SU-DHL-6 (cell line): ENCODE results near the gene RRP15.

Experiments
- H2AFZ ChIP-seq: fragments of 200-600 bp; sonication (generic); 2 replicates; pipeline ENCODE4 v1.6.1; 2014; ENCODE audit warnings: low read depth, mild to moderate bottlenecking, moderate library complexity, mixed read lengths, antibody characterized with exemption, low read length; ENCODE audit not compliant: severe bottlenecking
- H3F3A ChIP-seq: fragments of 200-600 bp; shearing (Covaris generic); 2 replicates; pipeline ENCODE4 v1.6.0; 2016; ENCODE audit warnings: antibody characterized with exemption, mild to moderate bottlenecking; ENCODE audit not compliant: insufficient read depth
- H3K27ac ChIP-seq: fragments of 200-600 bp; sonication (generic); 2 replicates; pipeline ENCODE4 v1.5.1; 2016; ENCODE audit warnings: low read depth, mild to moderate bottlenecking, low read length, moderate library complexity, mixed read lengths
- H3K27me3 ChIP-seq: fragments of 200-600 bp; sonication (generic), shearing (Covaris generic); 2 replicates; pipeline ENCODE4 v1.6.0; 2014; ENCODE audit warnings: mild to moderate bottlenecking, low read length
- H3K36me3 ChIP-seq: fragments of 200-600 bp; sonication (generic); 2 replicates; pipeline ENCODE4 v1.6.1; 2014; ENCODE audit warnings: mild to moderate bottlenecking, low read length, mixed read lengths
- H3K4me2 ChIP-seq: fragments of 300-600, 200-600 bp; shearing (Covaris generic), sonication (generic); 2 replicates; pipeline ENCODE4 v1.6.0; 2014; ENCODE audit warnings: low read length, low read depth, mild to moderate bottlenecking; ENCODE audit not compliant: poor library complexity, severe bottlenecking
- H3K4me3 ChIP-seq: fragments of 200-600 bp; sonication (generic); 2 replicates; pipeline ENCODE4 v1.5.1; 2014; ENCODE audit warnings: antibody characterized with exemption, low read length, mild to moderate bottlenecking, mixed read lengths; ENCODE audit not compliant: insufficient read depth, poor library complexity, severe bottlenecking
- H3K79me2 ChIP-seq: fragments of 200-600 bp; sonication (generic); 2 replicates; pipeline ENCODE4 v1.6.1; 2014; ENCODE audit warnings: mild to moderate bottlenecking, low read length, moderate library complexity; ENCODE audit not compliant: insufficient read depth
- H3K9ac ChIP-seq: fragments of 200-600 bp; sonication (generic); 2 replicates; pipeline ENCODE4 v1.7.0; 2014; ENCODE audit warnings: mild to moderate bottlenecking, low read length
- H3K9me2 ChIP-seq: fragments of 200-600 bp; sonication (generic); replicated peaks from 2 replicates; pipeline ENCODE4 v1.6.1; 2014; ENCODE audit warnings: low read length; ENCODE audit not compliant: insufficient read depth
- H3K9me3 ChIP-seq: fragments of 200-600 bp; sonication (generic); 2 replicates; pipeline ENCODE4 v1.6.1; 2014; ENCODE audit warnings: low read length, mixed read lengths; ENCODE audit not compliant: insufficient read depth
- H4K20me1 ChIP-seq: fragments of 200-600 bp; sonication (generic); 2 replicates; pipeline ENCODE4 v1.6.1; 2014; ENCODE audit warnings: low read depth, mild to moderate bottlenecking, antibody characterized with exemption, low read length, moderate library complexity, mixed read lengths
- EZH2phosphoT487 ChIP-seq: fragments of 200-600 bp; sonication (generic), shearing (Covaris generic); conservative IDR thresholded peaks from 2 replicates; pipeline ENCODE4 v1.6.1; 2018; ENCODE audit warnings: mild to moderate bottlenecking, antibody characterized with exemption, low read length, moderate library complexity, mixed read lengths
- TF ChIP-seq, protein P1 (sequence below): fragments of 200-600 bp; sonication (generic); IDR thresholded peaks from one replicate; pipeline ENCODE4 v1.5.1; 2017; ENCODE audit warnings: antibody characterized with exemption, mild to moderate bottlenecking, low read length, moderate library complexity; ENCODE audit not compliant: insufficient read depth, poor library complexity, severe bottlenecking

Gene RRP15

GRCh38 chr1:218364028-218364710 is 79.1 kb downstream of the RRP15 start:
- Histone ChIP-seq H4K20me1 (no peaks in the 10 kb centered on the region), H3K9me2 (no peaks in the 10 kb centered on the region), H3F3A (no peaks in the 10 kb centered on the region), H2AFZ (no peak overlapping the region), H3K36me3 (no peaks in the 10 kb centered on the region), H3K4me2 (no peak overlapping the region), H3K9ac (no peak overlapping the region), H3K79me2 (no peaks in the 10 kb centered on the region), H3K4me3 (no peak overlapping the region), H3K9me3 (no peaks in the 10 kb centered on the region), H3K27ac (no peak overlapping the region), H3K27me3 (no peaks in the 10 kb centered on the region)
- TF ChIP-seq EZH2phosphoT487 = no peak
- TF ChIP-seq, protein P1, sequence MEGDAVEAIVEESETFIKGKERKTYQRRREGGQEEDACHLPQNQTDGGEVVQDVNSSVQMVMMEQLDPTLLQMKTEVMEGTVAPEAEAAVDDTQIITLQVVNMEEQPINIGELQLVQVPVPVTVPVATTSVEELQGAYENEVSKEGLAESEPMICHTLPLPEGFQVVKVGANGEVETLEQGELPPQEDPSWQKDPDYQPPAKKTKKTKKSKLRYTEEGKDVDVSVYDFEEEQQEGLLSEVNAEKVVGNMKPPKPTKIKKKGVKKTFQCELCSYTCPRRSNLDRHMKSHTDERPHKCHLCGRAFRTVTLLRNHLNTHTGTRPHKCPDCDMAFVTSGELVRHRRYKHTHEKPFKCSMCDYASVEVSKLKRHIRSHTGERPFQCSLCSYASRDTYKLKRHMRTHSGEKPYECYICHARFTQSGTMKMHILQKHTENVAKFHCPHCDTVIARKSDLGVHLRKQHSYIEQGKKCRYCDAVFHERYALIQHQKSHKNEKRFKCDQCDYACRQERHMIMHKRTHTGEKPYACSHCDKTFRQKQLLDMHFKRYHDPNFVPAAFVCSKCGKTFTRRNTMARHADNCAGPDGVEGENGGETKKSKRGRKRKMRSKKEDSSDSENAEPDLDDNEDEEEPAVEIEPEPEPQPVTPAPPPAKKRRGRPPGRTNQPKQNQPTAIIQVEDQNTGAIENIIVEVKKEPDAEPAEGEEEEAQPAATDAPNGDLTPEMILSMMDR = no peak

DNA sequence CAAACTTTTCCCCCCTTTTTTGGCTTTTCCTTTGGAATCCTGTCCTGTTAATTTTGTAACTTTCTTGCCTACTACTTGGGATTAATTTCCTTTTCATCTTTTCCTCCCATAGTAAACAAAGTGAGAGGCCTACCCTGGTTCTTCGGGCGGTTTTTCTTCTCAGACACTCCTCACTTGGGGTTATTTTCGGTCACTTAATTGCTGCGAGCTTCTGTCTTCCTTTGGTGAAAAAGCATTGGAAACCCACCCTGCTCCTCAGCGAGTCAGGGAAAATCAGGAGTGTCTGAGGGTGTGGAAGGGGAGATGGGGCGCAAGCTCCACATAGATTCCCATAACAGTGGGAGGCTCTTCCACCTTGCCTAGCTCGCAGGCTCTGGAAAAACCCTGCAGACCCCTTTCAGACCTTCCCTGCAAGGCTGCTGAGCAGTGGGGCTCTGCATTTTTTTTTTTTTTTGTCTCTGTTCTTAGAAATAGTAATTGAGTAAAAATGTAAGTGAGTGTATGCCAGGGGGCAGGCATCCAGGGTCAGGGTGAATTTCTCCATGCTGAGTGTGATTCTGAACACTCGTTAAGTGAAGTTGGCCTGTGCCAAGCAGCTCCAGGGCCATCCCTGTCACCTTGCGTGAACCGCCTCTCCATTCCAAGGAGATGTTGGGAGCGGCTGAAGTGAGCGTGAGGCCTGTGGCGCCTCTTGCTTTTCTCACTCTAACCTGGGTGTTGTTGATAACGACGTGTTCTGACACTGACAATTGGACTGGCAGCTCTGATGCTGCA is 80.3 kb downstream of the RRP15 start:
- Histone ChIP-seq H3F3A (no peaks in the 10 kb centered on the region), H3K36me3 (no peaks in the 10 kb centered on the region), H3K79me2 (no peaks in the 10 kb centered on the region), H3K4me3 (no peak overlapping the region), H3K9me2 (no peaks in the 10 kb centered on the region), H4K20me1 (no peaks in the 10 kb centered on the region), H3K9me3 (no peaks in the 10 kb centered on the region), H3K27me3 (no peaks in the 10 kb centered on the region), H2AFZ (no peak overlapping the region), H3K9ac (no peak overlapping the region), H3K27ac (no peak overlapping the region), H3K4me2 (no peak overlapping the region)
- TF ChIP-seq, protein P1 = no peak
- no peak for TF ChIP-seq EZH2phosphoT487

DNA sequence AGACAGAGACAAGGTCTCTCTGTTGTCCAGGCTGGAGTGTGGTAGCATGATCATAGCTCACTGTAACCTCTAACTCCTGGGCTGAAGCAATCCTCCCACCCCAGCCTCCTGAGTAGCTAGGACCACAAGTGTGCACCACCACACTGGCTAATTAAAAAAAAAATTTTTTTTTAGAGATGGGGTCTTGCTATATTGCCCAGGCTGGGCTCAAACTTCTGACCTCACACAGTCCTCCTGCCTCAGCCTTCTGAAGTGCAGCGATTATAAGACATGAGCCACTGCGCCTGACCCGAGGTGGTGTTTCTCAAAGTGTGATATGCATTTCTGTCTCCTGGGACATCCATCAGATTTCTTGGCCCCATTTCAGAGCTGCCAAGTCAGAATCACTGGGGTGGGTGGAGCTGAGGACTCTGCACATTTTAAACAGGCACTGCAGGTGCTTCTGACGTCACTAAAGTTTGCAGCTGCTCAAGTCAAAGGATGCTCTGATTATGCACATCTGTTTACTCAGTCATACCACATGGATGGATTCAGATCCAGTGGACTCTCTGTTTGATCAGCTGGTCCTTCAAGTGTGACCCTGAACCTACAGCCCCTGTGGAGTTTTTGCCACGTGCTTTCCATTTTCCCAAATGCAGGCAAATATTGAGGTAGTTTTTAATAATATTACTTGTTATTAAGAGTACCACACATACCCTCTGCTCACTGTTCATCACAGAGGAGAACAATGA is 81.4 kb downstream of the RRP15 start:
- Histone ChIP-seq H3K79me2 (no peaks in the 10 kb centered on the region), H4K20me1 (no peaks in the 10 kb centered on the region), H3K27me3 (no peaks in the 10 kb centered on the region), H3K27ac (no peak overlapping the region), H2AFZ (no peak overlapping the region), H3F3A (no peaks in the 10 kb centered on the region), H3K9me2 (no peaks in the 10 kb centered on the region), H3K9ac (no peak overlapping the region), H3K36me3 (no peaks in the 10 kb centered on the region), H3K9me3 (no peaks in the 10 kb centered on the region), H3K4me3 (no peak overlapping the region), H3K4me2 (no peak overlapping the region)
- TF ChIP-seq, protein P1 = no peak
- no peak for TF ChIP-seq EZH2phosphoT487
